H9 (cell line): ENCODE data around the gene ADAMTS6. TPM values are rescaled to one million over a fixed set of nuclear protein-coding genes. Genes with fewer than 3 reads are reported as not detected.

Experiments
- DNase-seq: peaks from one replicate; pipeline ENCODE4 v3.0.0-alpha.2; 2017
- H2AFZ ChIP-seq: one replicate; pipeline ENCODE4 v1.6.1; 2013; ENCODE audit warnings: mild to moderate bottlenecking, low read length, control low read depth, moderate library complexity
- H2AK5ac ChIP-seq: 2 replicates; pipeline ENCODE4 v1.6.1; 2013; ENCODE audit warnings: low read length, control low read depth, mixed read lengths; ENCODE audit not compliant: insufficient read length
- H2BK120ac ChIP-seq: one replicate; pipeline ENCODE4 v1.6.1; 2013; ENCODE audit warnings: low read depth, mild to moderate bottlenecking, low read length, control low read depth, inconsistent platforms; ENCODE audit not compliant: poor library complexity, severe bottlenecking
- H2BK12ac ChIP-seq: 2 replicates; pipeline ENCODE4 v1.6.1; 2013; ENCODE audit warnings: low read length, control low read depth, mixed read lengths, low read depth; ENCODE audit not compliant: insufficient read length
- H2BK15ac ChIP-seq: 2 replicates; pipeline ENCODE4 v1.6.1; 2013; ENCODE audit warnings: low read depth, low read length, control low read depth
- H2BK20ac ChIP-seq: one replicate; pipeline ENCODE4 v1.6.1; 2013; ENCODE audit warnings: low read depth, mild to moderate bottlenecking, low read length, control low read depth, inconsistent platforms; ENCODE audit not compliant: poor library complexity, severe bottlenecking
- H2BK5ac ChIP-seq: 2 replicates; pipeline ENCODE4 v1.6.1; 2013; ENCODE audit warnings: low read length, control low read depth, mixed read lengths; ENCODE audit not compliant: insufficient read length
- H3K14ac ChIP-seq: 2 replicates; pipeline ENCODE4 v1.6.1; 2013; ENCODE audit warnings: low read length, control low read depth; ENCODE audit not compliant: insufficient read depth
- H3K18ac ChIP-seq: 2 replicates; pipeline ENCODE4 v1.6.1; 2013; ENCODE audit warnings: low read depth, mild to moderate bottlenecking, mixed read lengths, low read length, control low read depth; ENCODE audit not compliant: insufficient read length
- H3K23ac ChIP-seq: 2 replicates; pipeline ENCODE4 v1.6.1; 2013; ENCODE audit warnings: low read length, control low read depth, mixed read lengths, low read depth; ENCODE audit not compliant: insufficient read length
- H3K23me2 ChIP-seq: 2 replicates; pipeline ENCODE4 v1.6.1; 2013; ENCODE audit warnings: low read depth, mild to moderate bottlenecking, mixed read lengths, low read length, control low read depth; ENCODE audit not compliant: insufficient read length, poor library complexity, severe bottlenecking
- H3K27ac ChIP-seq: 2 replicates; pipeline ENCODE4 v1.5.1; 2013; ENCODE audit warnings: low read length, control low read depth, mixed read lengths, low read depth; ENCODE audit not compliant: insufficient read length
- H3K27me3 ChIP-seq: 2 replicates; pipeline ENCODE4 v1.6.1; 2013; ENCODE audit warnings: low read length, control low read depth, inconsistent platforms; ENCODE audit not compliant: insufficient read depth
- H3K4ac ChIP-seq: 2 replicates; pipeline ENCODE4 v1.6.1; 2013; ENCODE audit warnings: low read depth, mild to moderate bottlenecking, control low read depth, inconsistent platforms, low read length, moderate library complexity
- H3K4me1 ChIP-seq: 2 replicates; pipeline ENCODE4 v1.6.1; 2013; ENCODE audit warnings: low read length, control low read depth, inconsistent platforms; ENCODE audit not compliant: insufficient read depth
- H3K4me2 ChIP-seq: 2 replicates; pipeline ENCODE4 v1.6.1; 2013; ENCODE audit warnings: low read length, control low read depth, mixed read lengths; ENCODE audit not compliant: insufficient read length, insufficient read depth
- H3K56ac ChIP-seq: 2 replicates; pipeline ENCODE4 v1.6.1; 2013; ENCODE audit warnings: low read depth, mild to moderate bottlenecking, mixed read lengths, low read length, control low read depth; ENCODE audit not compliant: insufficient read length
- H3K79me1 ChIP-seq: 2 replicates; pipeline ENCODE4 v1.6.1; 2013; ENCODE audit warnings: low read depth, mild to moderate bottlenecking, moderate library complexity, low read length, control low read depth, inconsistent platforms; ENCODE audit not compliant: insufficient read depth, poor library complexity, severe bottlenecking
- H3K79me2 ChIP-seq: 2 replicates; pipeline ENCODE4 v1.6.1; 2013; ENCODE audit warnings: low read length, control low read depth, inconsistent platforms; ENCODE audit not compliant: insufficient read depth
- H3K9ac ChIP-seq: 2 replicates; pipeline ENCODE4 v1.6.1; 2013; ENCODE audit warnings: low read length, control low read depth, mixed read lengths; ENCODE audit not compliant: insufficient read length; ENCODE audit errors: extremely low read depth
- H3K9me3 ChIP-seq: one replicate; pipeline ENCODE4 v1.6.1; 2013; ENCODE audit warnings: low read depth, low read length, inconsistent platforms; ENCODE audit not compliant: control insufficient read depth
- H3T11ph ChIP-seq: one replicate; pipeline ENCODE4 v1.6.1; 2013; ENCODE audit warnings: mild to moderate bottlenecking, low read length, control low read depth, inconsistent platforms
- H4K20me1 ChIP-seq: one replicate; pipeline ENCODE4 v1.6.1; 2013; ENCODE audit not compliant: control insufficient read depth, insufficient read length, insufficient read depth
- H4K5ac ChIP-seq: 2 replicates; pipeline ENCODE4 v1.6.1; 2013; ENCODE audit warnings: low read depth, mild to moderate bottlenecking, mixed read lengths, low read length, control low read depth; ENCODE audit not compliant: insufficient read length
- H4K8ac ChIP-seq: replicated peaks from 2 replicates; pipeline ENCODE4 v1.6.1; 2013; ENCODE audit warnings: low read length, control low read depth, mixed read lengths, low read depth; ENCODE audit not compliant: insufficient read length
- H4K91ac ChIP-seq: 2 replicates; pipeline ENCODE4 v1.6.1; 2013; ENCODE audit warnings: low read depth, mild to moderate bottlenecking, moderate library complexity, mixed read lengths, low read length, control low read depth; ENCODE audit not compliant: insufficient read length
- H3K27ac Mint-ChIP-seq, 3 experiments: 2 replicates in 2 of 3; 3 replicates in 1 of 3; pipeline ENCODE4 v1.8.0; 2020 to 2021; ENCODE audit warnings: mixed read lengths in 3 of 3, mild to moderate bottlenecking in 1 of 3, moderate library complexity in 1 of 3
- H3K27me3 Mint-ChIP-seq: 2 replicates; pipeline ENCODE4 v1.8.0; 2021; ENCODE audit warnings: low read depth, mild to moderate bottlenecking, moderate library complexity, mixed read lengths
- H3K36me3 Mint-ChIP-seq, 3 experiments: 2 replicates in 2 of 3; 3 replicates in 1 of 3; pipeline ENCODE4 v1.8.0; 2020 to 2021; ENCODE audit warnings: low read depth in 3 of 3, mixed read lengths in 3 of 3; ENCODE audit not compliant: insufficient read depth in 1 of 3
- H3K4me1 Mint-ChIP-seq, 2 experiments: 2 replicates each; pipeline ENCODE4 v1.8.0; 2020; ENCODE audit warnings: mixed read lengths in 2 of 2
- H3K4me3 Mint-ChIP-seq, 2 experiments: 2 replicates in 1 of 2; 3 replicates in 1 of 2; pipeline ENCODE4 v1.8.0; 2020 to 2021; ENCODE audit warnings: mild to moderate bottlenecking in 2 of 2, mixed read lengths in 2 of 2, moderate library complexity in 1 of 2
- H3K9me3 Mint-ChIP-seq, 2 experiments: 2 replicates in 1 of 2; 3 replicates in 1 of 2; pipeline ENCODE4 v1.8.0; 2020; ENCODE audit warnings: mild to moderate bottlenecking in 2 of 2, mixed read lengths in 2 of 2, moderate library complexity in 1 of 2
- CTCF ChIP-seq: fragments of 200-600 bp; sonication (generic); conservative IDR thresholded peaks from 3 replicates; pipeline ENCODE4 v1.8.0; 2021; ENCODE audit warnings: antibody characterized with exemption, mild to moderate bottlenecking
- WGBS: extraction: QIAGEN DNeasy Blood & Tissue Kit; methylation state at CpG from one replicate; pipeline ENCODE4 v1.1.7; 2013; ENCODE audit warnings: missing lambda C conversion rate, low lambda C conversion rate, mixed read lengths; ENCODE audit not compliant: insufficient read length; ENCODE audit errors: extremely low coverage; 5-methylcytosine and 5-hydroxymethylcytosine counted together
- total RNA-seq: library from RNA; stranded (reverse); gene quantifications from 2 replicates; pipeline ENCODE4 v1.2.1, GENCODE V29; 2021

ADAMTS6 gene
- total RNA-seq, 1 experiment from 2014 or later = 0.33 TPM

GRCh38 chr5:65137631-65138030 lies 344.1 kb downstream of the ADAMTS6 start:
- no peak overlapping the region for H3T11ph ChIP-seq
- H4K8ac ChIP-seq = no peak overlapping the region
- H4K20me1 ChIP-seq = no peaks in the 10 kb centered on the region
- H3K27me3 ChIP-seq = no peaks in the 10 kb centered on the region
- no peak overlapping the region for H4K5ac ChIP-seq
- Mint-ChIP-seq H3K4me3 (no peak overlapping the region), H3K4me1 (peaks cover 21 to 24% of the 10 kb centered on the region in 2 experiments), H3K27ac (no peak overlapping the region), H3K9me3 (peaks cover 0 to 2% of the 10 kb centered on the region in 2 experiments; a peak in 1 of 5 replicates), H3K36me3 (peaks cover 0 to 2% (median 0%) of the 10 kb centered on the region in 3 experiments; a peak in 1 of 7 replicates), H3K27me3 (no peaks in the 10 kb centered on the region)
- no CpG with 5 or more reads among the region's 4 CpGs for WGBS
- H2BK5ac ChIP-seq = no peak overlapping the region
- no peak overlapping the region for H2AK5ac ChIP-seq
- no peaks in the 10 kb centered on the region for H3K23me2 ChIP-seq
- H3K4me2 ChIP-seq = no peak overlapping the region
- H3K4ac ChIP-seq = no peak overlapping the region
- no peak overlapping the region for H2BK12ac ChIP-seq
- no peak overlapping the region for H2BK120ac ChIP-seq
- no peak for TF ChIP-seq CTCF
- H3K9me3 ChIP-seq = no peaks in the 10 kb centered on the region
- no peak overlapping the region for H4K91ac ChIP-seq
- H3K79me2 ChIP-seq = no peaks in the 10 kb centered on the region
- H3K4me1 ChIP-seq = peaks cover 3% of the 10 kb centered on the region
- no peak overlapping the region for H3K23ac ChIP-seq
- no peak overlapping the region for H2BK15ac ChIP-seq
- no peak for DNase-seq
- H3K14ac ChIP-seq = no peak overlapping the region
- H3K27ac ChIP-seq = no peak overlapping the region
- no peak overlapping the region for H2AFZ ChIP-seq
- H3K9ac ChIP-seq = no peak overlapping the region
- no peak overlapping the region for H3K56ac ChIP-seq
- no peak overlapping the region for H2BK20ac ChIP-seq
- no peaks in the 10 kb centered on the region for H3K79me1 ChIP-seq
- no peak overlapping the region for H3K18ac ChIP-seq
